SK-N-MC (cell line): Measurements from ENCODE around the gene MTCL1.

ENCODE experiments used
- DNase-seq: peaks from one replicate; pipeline ENCODE4 v3.0.0-alpha.2; 2011; ENCODE audit warnings: low read depth, low spot score
- H3K27ac ChIP-seq: fragments of 200-600 bp; sonication (generic); 2 replicates; pipeline ENCODE4 v1.5.1; 2016; ENCODE audit warnings: mixed run types
- H3K36me3 ChIP-seq: fragments of 200-600 bp; sonication (generic); 2 replicates; pipeline ENCODE4 v1.6.1; 2017; ENCODE audit warnings: antibody characterized with exemption, low read length, mixed read lengths; ENCODE audit not compliant: insufficient read depth
- H3K4me3 ChIP-seq: fragments of 200-600 bp; sonication (generic); 2 replicates; pipeline ENCODE4 v1.5.1; 2016
- H3K9ac ChIP-seq: fragments of 200-600 bp; sonication (generic); 2 replicates; pipeline ENCODE4 v1.8.0; 2017; ENCODE audit warnings: mixed run types, mixed read lengths; ENCODE audit not compliant: insufficient read length
- H3K9me3 ChIP-seq: fragments of 200-600 bp; sonication (generic); 2 replicates; pipeline ENCODE4 v1.6.1; 2017; ENCODE audit warnings: low read depth, mild to moderate bottlenecking, antibody characterized with exemption, low read length, moderate library complexity, mixed read lengths
- EZH2 ChIP-seq: fragments of 200-600 bp; sonication (generic); IDR thresholded peaks from one replicate; pipeline ENCODE4 v1.6.1; 2017; ENCODE audit warnings: antibody characterized with exemption
- FOXP2 ChIP-seq: optimal IDR thresholded peaks from 2 replicates; pipeline ENCODE3; 2011; ENCODE audit warnings: mild to moderate bottlenecking, moderate library complexity; ENCODE audit not compliant: insufficient read depth; ENCODE audit errors: extremely low read length, control extremely low read depth
- POLR2AphosphoS5 ChIP-seq: IDR thresholded peaks from 2 replicates; pipeline ENCODE4 v1.6.1; 2012; ENCODE audit warnings: mild to moderate bottlenecking, low read depth, low read length, borderline replicate concordance

Gene MTCL1

DNA sequence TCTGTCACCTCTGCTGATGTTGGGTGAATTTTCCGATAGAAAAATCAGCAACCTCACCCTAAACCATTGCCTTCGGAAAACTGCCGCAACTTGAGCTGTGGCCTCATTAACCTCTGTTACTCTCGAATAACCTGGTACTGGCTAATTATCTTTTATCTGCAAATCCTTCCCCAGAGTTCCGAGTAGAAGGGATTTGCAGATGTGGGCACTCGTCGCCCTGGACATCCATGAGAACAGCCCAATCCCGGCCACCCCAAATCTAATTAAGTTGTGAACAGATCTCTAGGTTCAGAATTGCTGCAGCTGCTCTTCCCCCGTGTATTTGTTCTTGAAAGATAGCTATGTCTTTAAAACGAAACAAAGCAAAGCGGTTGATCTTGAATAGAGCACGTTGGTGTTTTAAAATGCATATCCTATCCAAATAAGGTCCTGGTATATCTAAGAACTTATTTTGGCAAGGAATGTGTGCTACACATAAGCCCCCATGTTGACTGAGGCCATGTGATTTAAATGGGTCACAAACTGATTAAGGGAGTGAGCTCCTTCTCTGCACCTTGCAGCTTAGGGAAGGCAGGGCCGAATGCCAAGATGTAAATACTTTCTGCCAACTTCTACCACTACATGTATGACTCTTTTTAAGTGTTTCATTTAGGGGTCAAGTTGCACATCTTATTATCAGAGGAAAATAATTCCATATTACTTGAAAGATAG lies 88.2 kb downstream of the MTCL1 start:
- H3K27ac ChIP-seq = no peak overlapping the region
- no peak for DNase-seq
- no peak for TF ChIP-seq POLR2AphosphoS5
- no peak for TF ChIP-seq EZH2
- TF ChIP-seq FOXP2 = no peak
- no peak overlapping the region for H3K9ac ChIP-seq
- no peak overlapping the region for H3K4me3 ChIP-seq
- H3K36me3 ChIP-seq = no peaks in the 10 kb centered on the region
- no peaks in the 10 kb centered on the region for H3K9me3 ChIP-seq

DNA sequence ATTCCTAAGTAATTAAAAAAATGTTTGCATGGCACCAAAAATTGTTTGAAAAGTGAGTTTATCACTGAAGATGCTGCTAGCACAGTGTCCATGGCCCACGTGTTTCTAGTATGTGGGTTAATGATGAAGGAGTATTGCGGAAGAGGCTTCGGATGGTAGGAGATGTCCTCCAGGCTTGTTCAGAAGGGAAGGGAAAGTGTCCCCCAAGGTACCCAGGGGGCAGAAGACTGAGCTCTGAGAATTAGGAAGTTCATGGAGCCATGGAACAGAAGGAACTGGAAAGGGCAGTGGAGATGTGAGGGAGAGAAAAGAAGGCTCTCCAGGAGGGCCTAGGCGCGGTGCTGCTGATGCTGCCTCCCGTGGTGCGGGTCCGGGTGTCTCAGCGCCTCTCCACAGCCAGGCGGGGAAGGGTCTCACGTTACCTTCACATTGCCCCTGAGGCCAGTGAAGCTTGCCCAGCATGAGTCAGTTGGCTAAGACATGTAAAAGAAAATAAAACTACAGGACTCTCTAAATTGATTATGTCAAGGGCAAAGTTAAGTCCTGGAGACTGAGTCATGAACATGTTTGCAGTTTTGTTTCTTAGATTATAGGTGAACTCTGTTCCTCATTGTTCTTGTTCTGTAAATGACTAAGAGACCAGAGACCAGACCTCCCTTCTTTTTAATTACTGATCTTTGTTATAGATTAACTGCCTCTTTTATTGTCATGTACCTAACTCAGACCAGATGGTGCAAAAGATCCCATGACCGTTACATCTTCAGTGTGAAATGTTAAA lies 89.0 kb downstream of the MTCL1 start:
- no peak overlapping the region for H3K27ac ChIP-seq
- no peak for TF ChIP-seq POLR2AphosphoS5
- no peak for TF ChIP-seq FOXP2
- no peak for TF ChIP-seq EZH2
- no peak for DNase-seq
- no peak overlapping the region for H3K9ac ChIP-seq
- H3K4me3 ChIP-seq = no peak overlapping the region
- no peaks in the 10 kb centered on the region for H3K36me3 ChIP-seq
- H3K9me3 ChIP-seq = no peaks in the 10 kb centered on the region

DNA sequence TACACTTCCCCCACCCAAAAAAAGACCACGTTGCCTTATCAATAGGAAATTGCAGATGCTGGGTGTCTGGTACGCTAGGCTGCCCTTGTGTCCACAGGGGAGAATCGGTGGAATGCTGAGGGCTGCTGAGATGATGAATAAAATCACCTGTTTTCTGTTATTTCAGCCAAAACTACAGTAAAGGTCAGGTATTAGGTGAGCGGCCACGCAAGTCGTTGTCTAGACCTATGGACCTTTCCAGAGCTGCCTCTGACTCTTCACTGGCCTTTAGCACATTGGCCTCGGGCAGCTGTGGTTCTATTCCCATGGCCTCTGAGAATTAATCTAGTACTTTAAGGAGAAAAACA lies 89.6 kb downstream of the MTCL1 start:
- H3K4me3 ChIP-seq = no peak overlapping the region
- H3K9ac ChIP-seq = no peak overlapping the region
- no peaks in the 10 kb centered on the region for H3K36me3 ChIP-seq
- no peak overlapping the region for H3K27ac ChIP-seq
- no peak for DNase-seq
- TF ChIP-seq FOXP2 (no peak), EZH2 (no peak), POLR2AphosphoS5 (no peak)
- no peaks in the 10 kb centered on the region for H3K9me3 ChIP-seq

DNA sequence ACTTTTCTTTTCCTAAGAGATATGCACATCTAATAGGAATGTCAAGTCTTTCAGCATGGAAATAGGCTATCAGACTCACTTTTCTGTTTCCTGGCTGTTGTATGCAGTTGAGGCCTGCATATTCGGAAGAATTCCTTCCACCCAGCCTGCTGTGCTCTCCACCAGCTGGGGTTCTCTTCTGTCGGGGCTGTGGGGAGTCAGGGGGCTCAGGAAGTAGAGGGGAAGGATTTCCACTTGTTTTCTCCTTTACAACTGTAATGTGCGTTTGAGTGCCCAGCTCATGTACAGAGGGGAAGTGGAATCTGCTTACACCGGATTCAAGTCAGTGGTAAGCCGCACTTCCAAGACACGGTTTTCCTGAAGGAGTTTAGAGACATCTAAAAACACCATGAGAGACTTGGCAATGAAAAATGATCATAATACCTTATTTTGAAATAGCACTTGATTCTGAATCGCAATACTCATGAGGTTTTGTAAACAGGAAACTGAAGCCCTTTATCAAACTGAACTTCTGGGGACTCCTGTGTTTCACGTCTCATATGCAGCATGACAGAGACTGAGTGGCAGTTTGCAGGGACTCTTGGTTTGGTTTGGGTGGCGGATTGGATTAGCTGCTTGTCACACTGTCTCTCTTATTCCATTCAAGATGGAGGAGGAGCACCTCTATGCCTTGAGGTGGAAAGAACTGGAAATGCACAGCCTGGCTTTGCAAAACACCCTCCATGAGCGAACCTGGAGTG lies 90.4 kb downstream of the MTCL1 start:
- no peaks in the 10 kb centered on the region for H3K9me3 ChIP-seq
- H3K27ac ChIP-seq = no peak overlapping the region
- no peak overlapping the region for H3K4me3 ChIP-seq
- H3K36me3 ChIP-seq = no peaks in the 10 kb centered on the region
- no peak for DNase-seq
- H3K9ac ChIP-seq = no peak overlapping the region
- TF ChIP-seq EZH2 (no peak), FOXP2 (no peak), POLR2AphosphoS5 (no peak)

DNA sequence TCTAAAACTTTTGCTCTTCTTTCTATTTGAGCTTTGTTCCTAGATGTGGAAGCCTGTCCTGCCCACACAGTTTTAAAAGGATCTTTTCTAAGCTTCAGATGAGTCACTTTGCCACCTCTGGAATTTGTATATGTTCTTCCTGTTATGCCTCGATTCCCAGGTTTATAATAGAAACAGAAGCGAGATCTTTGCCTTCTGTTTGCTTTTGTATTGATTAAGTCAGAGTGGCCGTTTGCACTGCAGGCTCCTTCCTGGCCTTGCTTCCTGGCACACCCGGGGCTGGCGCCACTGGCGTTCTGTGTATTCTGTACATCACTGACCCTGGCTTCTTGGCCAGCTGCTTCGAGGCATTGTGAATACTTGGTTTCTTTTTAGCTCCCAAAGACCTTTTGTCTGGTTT lies 91.8 kb downstream of the MTCL1 start:
- Histone ChIP-seq H3K36me3 (no peaks in the 10 kb centered on the region), H3K4me3 (no peak overlapping the region), H3K27ac (no peak overlapping the region), H3K9ac (no peak overlapping the region), H3K9me3 (no peaks in the 10 kb centered on the region)
- TF ChIP-seq EZH2 = no peak
- TF ChIP-seq POLR2AphosphoS5 = no peak
- no peak for TF ChIP-seq FOXP2
- DNase-seq = no peak

DNA sequence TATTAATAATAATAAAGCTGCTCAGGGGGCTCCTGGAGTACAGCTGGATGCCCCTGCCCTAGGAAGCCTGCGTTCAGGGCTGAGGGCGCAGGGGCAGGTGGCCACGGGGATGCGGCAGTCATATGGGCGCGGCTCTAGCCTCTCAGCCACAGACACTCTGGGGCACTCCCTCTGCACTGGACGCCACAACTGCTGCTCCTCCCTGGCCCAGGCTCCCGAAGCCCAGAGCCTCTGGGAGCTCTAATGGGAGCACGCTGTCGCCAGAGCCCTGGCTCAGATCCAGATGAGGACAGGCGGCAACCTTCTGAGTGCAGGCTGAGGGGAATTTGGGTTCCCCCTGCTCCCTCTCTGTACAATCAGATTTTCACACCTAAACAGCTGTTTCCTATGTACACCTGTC lies 93.6 kb downstream of the MTCL1 start:
- Histone ChIP-seq H3K9ac (no peak overlapping the region), H3K4me3 (no peak overlapping the region), H3K9me3 (no peaks in the 10 kb centered on the region), H3K27ac (no peak overlapping the region), H3K36me3 (no peaks in the 10 kb centered on the region)
- no peak for TF ChIP-seq FOXP2
- no peak for DNase-seq

DNA sequence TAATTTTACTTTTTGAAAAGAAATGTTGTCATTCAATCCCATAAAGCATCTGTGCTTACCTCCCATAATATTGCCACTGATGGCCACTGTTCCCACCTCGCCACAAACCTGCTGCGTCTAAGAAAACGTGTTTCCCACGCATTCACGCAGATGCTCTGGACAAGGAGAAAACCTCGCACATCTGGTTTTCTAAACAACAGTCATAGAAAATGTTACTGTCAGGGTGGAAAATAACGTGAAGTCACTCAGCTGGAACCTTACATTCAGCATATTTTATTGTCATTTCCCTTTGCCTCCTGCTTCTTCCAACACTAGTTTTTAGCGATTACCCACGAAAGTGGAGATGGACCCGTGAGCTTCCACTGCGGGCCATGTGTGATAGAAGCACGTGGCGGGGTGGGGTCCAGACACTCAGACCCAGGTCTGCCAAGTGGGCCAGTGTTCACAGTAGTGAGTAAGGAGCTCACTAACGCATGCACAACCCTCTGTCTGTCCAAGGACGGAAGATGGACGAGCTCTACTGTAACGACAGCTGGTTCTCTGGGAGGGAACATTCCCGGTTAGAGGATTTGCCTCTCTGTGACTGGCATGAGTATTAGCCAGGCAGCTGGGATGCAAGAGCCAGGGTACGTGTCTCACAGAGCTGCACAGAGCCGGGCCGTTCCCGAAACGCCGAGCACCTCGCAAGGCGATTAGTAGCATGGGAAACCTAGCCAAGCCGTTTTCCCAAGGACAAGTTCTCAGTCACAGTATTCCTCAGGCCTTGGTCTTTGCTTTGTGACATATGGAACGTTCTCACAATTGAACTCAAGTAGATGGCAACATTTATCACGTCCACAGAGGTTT lies 94.5 kb downstream of the MTCL1 start:
- no peak for TF ChIP-seq FOXP2
- TF ChIP-seq POLR2AphosphoS5 = no peak
- no peak for TF ChIP-seq EZH2
- H3K4me3 ChIP-seq = no peak overlapping the region
- H3K27ac ChIP-seq = no peak overlapping the region
- H3K9ac ChIP-seq = no peak overlapping the region
- no peak for DNase-seq
- H3K9me3 ChIP-seq = no peaks in the 10 kb centered on the region
- H3K36me3 ChIP-seq = no peaks in the 10 kb centered on the region

DNA sequence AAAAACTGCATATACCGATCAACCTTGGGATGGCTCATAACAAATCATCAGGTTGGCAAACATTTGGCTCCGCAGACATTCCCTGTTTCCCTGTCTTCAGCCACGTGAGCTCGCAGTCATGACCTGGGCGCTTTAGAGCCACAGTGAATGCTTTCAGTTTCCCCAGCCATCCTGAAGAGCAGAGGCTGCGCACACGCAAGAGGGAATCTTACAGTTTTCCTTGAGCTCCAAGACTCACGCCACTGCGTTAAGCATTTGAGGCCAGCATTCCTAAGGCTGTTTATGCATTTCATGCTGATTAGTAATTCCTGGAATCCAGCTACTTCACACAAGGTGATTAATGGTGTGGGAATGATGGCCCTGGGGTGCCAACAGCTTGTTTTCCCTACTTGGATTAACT lies 95.1 kb downstream of the MTCL1 start:
- no peak for DNase-seq
- Histone ChIP-seq H3K9me3 (no peaks in the 10 kb centered on the region), H3K9ac (no peak overlapping the region), H3K27ac (no peak overlapping the region), H3K4me3 (no peak overlapping the region), H3K36me3 (no peaks in the 10 kb centered on the region)
- no peak for TF ChIP-seq FOXP2
- no peak for TF ChIP-seq POLR2AphosphoS5
- TF ChIP-seq EZH2 = no peak
